GM23338 (cell line): ENCODE data around the gene BTBD9.

Experiments used
- CREB1 ChIP-seq: fragments of 250-450 bp; sonication (Bioruptor Pico); IDR thresholded peaks from 2 replicates; pipeline ENCODE4 v1.5.0; 2020; ENCODE audit warnings: low read depth, mild to moderate bottlenecking, moderate library complexity
- CTCF ChIP-seq, 2 experiments: fragments of 200-600 bp in 1 of 2; sonication (generic) in 1 of 2; conservative IDR thresholded peaks; 2 replicates each; pipeline versions ENCODE4 v1.5.1 to v1.6.1; 2016 to 2017; ENCODE audit warnings: antibody characterized with exemption in 2 of 2, low read depth in 2 of 2, mild to moderate bottlenecking in 2 of 2, moderate library complexity in 1 of 2
- EZH2 ChIP-seq: fragments of 200-600 bp; sonication (generic); IDR thresholded peaks from one replicate; pipeline ENCODE4 v1.8.0; 2017; ENCODE audit warnings: antibody characterized with exemption, mild to moderate bottlenecking, low read depth; ENCODE audit not compliant: unreplicated experiment
- EZH2phosphoT487 ChIP-seq: fragments of 200-600 bp; sonication (generic); IDR thresholded peaks from one replicate; pipeline ENCODE4 v1.8.1; 2018; ENCODE audit warnings: antibody characterized with exemption; ENCODE audit not compliant: unreplicated experiment
- JUNB ChIP-seq: IDR thresholded peaks from one replicate; pipeline ENCODE4 v1.6.1; 2016; ENCODE audit warnings: antibody characterized with exemption; ENCODE audit not compliant: unreplicated experiment
- NANOG ChIP-seq: IDR thresholded peaks from 2 replicates; pipeline ENCODE4 v1.6.1; 2016; ENCODE audit warnings: antibody characterized with exemption, borderline replicate concordance
- POLR2AphosphoS5 ChIP-seq: IDR thresholded peaks from 2 replicates; pipeline ENCODE4 v1.6.1; 2016; ENCODE audit warnings: antibody characterized with exemption, low read depth
- STAT1 ChIP-seq: IDR thresholded peaks from one replicate; pipeline ENCODE4 v1.6.1; 2016; ENCODE audit warnings: antibody characterized with exemption; ENCODE audit not compliant: unreplicated experiment
- ZNF114 ChIP-seq: fragments of 250-450 bp; sonication (Bioruptor Pico); IDR thresholded peaks from 2 replicates; pipeline ENCODE4 v1.5.0; 2020; ENCODE audit warnings: mild to moderate bottlenecking, moderate library complexity
- ZNF331 ChIP-seq: fragments of 250-450 bp; sonication (Bioruptor Pico); IDR thresholded peaks from 2 replicates; pipeline ENCODE4 v1.5.0; 2020; ENCODE audit warnings: low read depth, mild to moderate bottlenecking, moderate library complexity
- TF ChIP-seq, protein P1 (sequence below): IDR thresholded peaks from one replicate; pipeline ENCODE4 v1.6.1; 2018; ENCODE audit warnings: antibody characterized with exemption; ENCODE audit not compliant: unreplicated experiment
- TF ChIP-seq, protein P2 (sequence below): IDR thresholded peaks from 2 replicates; pipeline ENCODE4 v1.6.1; 2016; ENCODE audit warnings: antibody characterized with exemption

GRCh38 chr6:38522322-38522721, 117.4 kb downstream of the BTBD9 start:
- no peak for TF ChIP-seq CTCF (conservative IDR thresholded peaks at IDR 0.05; ENCODE audit: low read depth in 2 of 2)
- no peak for TF ChIP-seq EZH2phosphoT487
- no peak for TF ChIP-seq EZH2
- TF ChIP-seq POLR2AphosphoS5, result no peak
- no peak for TF ChIP-seq JUNB
- TF ChIP-seq, protein P1, sequence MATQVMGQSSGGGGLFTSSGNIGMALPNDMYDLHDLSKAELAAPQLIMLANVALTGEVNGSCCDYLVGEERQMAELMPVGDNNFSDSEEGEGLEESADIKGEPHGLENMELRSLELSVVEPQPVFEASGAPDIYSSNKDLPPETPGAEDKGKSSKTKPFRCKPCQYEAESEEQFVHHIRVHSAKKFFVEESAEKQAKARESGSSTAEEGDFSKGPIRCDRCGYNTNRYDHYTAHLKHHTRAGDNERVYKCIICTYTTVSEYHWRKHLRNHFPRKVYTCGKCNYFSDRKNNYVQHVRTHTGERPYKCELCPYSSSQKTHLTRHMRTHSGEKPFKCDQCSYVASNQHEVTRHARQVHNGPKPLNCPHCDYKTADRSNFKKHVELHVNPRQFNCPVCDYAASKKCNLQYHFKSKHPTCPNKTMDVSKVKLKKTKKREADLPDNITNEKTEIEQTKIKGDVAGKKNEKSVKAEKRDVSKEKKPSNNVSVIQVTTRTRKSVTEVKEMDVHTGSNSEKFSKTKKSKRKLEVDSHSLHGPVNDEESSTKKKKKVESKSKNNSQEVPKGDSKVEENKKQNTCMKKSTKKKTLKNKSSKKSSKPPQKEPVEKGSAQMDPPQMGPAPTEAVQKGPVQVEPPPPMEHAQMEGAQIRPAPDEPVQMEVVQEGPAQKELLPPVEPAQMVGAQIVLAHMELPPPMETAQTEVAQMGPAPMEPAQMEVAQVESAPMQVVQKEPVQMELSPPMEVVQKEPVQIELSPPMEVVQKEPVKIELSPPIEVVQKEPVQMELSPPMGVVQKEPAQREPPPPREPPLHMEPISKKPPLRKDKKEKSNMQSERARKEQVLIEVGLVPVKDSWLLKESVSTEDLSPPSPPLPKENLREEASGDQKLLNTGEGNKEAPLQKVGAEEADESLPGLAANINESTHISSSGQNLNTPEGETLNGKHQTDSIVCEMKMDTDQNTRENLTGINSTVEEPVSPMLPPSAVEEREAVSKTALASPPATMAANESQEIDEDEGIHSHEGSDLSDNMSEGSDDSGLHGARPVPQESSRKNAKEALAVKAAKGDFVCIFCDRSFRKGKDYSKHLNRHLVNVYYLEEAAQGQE, result no peak
- no peak for TF ChIP-seq ZNF331 (CRISPR knock-in tag)
- TF ChIP-seq NANOG, result no peak
- TF ChIP-seq, protein P2, sequence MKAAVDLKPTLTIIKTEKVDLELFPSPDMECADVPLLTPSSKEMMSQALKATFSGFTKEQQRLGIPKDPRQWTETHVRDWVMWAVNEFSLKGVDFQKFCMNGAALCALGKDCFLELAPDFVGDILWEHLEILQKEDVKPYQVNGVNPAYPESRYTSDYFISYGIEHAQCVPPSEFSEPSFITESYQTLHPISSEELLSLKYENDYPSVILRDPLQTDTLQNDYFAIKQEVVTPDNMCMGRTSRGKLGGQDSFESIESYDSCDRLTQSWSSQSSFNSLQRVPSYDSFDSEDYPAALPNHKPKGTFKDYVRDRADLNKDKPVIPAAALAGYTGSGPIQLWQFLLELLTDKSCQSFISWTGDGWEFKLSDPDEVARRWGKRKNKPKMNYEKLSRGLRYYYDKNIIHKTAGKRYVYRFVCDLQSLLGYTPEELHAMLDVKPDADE, result no peak
- TF ChIP-seq STAT1, result no peak
- no peak for TF ChIP-seq CREB1 (CRISPR knock-in tag)
- no peak for TF ChIP-seq ZNF114 (CRISPR knock-in tag)
